Activated effector memory CD4-positive, alpha-beta T cell treated with anti-CD3 and anti-CD28 coated beads, Interleukin-2, amount 50 U/mL, for 16 hours (primary cell): ENCODE data around the gene LY6G5C.

ENCODE experiments used
- DNase-seq: peaks from one replicate; pipeline ENCODE4 v3.0.0-alpha.2; 2020

The LY6G5C gene

DNA sequence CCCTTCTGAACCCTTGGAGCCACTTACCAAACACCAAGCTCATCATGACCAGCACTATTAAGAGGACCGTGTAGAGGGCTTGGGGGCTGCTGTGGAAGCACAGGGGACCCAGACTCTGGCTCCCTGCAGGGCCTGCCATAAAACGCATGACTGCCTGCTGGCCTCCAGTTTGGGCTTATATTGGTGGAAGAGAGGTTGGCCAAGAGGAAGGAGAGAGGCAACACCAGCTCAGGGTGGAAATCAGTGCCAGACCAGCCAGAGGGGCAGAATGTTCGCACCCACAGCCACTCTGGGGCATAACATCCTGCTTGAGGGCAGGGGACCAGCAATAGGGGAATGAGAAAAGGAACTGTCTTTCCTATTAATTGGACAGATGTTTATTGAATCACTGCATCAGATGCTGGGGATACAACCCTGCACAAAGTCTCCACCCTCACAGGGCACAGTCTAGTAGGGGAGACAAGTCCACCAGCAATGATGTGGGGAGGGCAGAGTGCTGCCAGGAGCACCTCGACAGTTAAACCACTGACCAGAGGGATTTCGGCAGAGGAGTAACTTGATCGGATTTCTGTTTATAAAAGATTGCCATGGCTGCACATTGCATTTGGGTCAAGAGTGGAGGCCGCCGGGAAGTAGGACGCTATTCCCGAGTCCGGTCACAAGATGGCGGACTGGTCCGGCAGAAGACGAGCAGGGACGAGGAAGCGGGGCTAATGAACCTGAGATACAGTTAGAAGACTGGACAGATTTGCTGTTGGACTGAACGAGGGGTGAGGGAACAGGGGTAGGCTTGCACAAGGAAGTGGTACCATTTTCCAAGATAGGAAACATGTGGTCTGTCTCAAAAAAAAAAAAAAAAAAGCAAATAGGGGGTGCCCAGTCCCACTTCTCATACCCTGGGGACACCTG, at the start of gene LY6G5C:
LY6G5C (minus strand) TSS at position 842 of the 909 bp plus-strand sequence; CDS start at position 148, 694 bp downstream.
- DNase-seq = peak; percentile 87

- peak; percentile 86 for DNase-seq
Observed at GRCh38 chr6:31729979-31730630, 49.2 kb upstream of the LY6G5C start.

- DNase-seq = peak; percentile 93
Observed at GRCh38 chr6:31729515-31729978, 48.7 kb upstream of the LY6G5C start.

DNA sequence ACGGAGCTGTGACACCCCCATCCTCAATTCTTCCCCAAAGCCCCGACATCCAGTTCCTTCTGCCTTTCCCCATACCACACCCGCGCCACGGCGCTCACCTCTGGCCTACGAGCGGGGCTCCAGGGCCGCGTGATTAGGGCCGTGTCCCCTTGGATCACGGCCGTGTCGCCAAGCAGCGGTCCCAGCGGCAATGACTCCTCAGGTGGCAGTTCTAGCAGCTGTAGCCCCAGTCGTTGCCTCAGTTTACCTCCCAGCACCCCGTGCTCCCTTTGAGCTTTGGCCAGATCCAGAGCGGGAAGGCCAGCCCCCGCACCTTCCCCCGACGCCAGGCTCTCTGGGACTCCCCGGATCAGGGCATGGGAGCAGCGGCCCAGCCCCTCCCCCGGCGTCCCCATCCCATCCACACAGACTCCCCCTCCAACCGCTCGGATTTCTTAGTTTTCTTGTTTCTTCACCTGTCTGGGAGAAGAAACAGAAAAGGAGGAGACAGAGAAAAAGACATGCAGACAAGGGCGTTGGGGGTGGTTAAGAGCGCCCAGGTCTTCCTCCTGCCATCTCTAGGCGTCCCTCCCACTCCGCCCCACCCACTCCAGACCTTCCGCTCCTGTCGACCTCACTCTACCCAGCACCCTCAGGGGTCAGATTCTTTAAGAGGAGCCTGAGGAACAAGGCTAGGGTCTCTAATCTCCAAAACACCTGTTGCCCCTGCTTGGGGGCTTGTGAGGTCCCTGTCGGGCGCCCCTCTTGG, 48.1 kb upstream of the LY6G5C start, which contains the start of gene DDAH2:
DDAH2 (minus strand) TSS at position 533 of the 748 bp plus-strand sequence; CDS start at position 395, 138 bp downstream.
- no peak for DNase-seq

- no peak for DNase-seq
Observed at GRCh38 chr6:31727717-31728671, 47.1 kb upstream of the LY6G5C start.

DNA sequence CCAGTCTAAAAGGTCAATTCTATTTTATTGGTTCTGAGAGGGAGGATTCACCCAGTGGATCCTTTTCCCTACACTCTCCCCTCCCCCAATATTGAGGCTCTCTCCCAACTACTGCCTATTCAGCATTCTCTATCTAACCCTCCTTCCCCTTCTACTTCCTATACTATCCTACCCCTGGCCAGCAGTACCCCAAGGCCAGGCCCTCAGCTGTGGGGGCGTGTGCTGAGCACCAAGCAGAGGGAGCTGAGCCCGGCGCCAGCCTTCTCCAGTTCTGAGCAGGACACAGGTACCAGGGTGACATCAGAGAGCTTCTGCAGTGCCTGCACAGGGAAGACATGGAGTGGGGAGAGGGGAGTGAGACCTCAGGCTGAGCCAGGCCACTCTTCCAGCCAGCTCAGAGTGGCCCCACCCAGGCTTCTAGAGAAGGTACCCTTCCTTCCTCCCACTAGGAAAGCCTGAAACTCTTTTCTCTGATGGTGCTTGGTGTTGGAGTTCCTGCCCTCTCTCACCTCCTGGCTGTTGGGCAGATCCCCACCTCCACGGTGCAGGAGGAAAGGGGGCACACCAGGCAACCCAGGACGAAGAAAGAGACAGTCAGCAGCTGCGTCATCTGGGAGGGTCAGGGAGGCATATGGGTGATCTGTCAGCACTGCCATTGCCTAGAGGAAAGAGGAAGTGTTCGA, 46.3 kb upstream of the LY6G5C start:
- DNase-seq = no peak

GRCh38 chr6:31725502-31726350, 44.9 kb upstream of the LY6G5C start:
- no peak for DNase-seq

DNA sequence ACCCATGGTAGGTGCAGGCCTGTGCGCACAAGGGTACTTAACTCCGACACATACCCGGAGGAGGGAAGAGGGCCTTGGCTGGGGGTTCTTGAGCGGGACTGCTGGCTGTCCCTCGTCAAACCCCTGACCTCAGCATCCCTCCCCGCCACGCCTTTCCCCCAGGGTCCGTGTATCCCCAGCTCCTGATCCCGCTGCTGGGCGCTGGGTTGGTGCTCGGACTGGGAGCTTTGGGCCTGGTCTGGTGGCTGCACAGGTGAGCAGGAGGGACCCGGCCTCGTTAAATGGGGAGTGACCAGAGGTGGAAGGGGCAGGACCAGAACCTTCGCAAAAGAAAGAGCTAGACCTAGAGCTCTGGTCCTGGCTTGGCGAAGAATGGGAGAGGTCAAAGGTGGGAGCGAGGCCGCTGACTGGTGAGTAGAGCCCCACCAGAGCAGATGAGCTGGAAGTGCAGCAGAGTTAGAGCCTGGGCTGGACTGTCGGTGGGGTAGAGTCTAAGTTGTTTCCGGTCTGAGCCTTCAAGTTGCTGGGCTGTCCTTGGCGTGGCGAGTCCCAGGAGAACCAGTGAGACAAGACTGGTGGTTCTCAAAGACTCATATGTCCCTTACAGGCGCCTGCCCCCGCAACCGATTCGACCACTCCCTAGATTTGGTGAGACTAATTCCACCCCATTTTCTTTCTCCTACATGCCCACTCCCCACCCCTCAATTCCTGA, 43.3 kb upstream of the LY6G5C start:
- no peak for DNase-seq

DNA sequence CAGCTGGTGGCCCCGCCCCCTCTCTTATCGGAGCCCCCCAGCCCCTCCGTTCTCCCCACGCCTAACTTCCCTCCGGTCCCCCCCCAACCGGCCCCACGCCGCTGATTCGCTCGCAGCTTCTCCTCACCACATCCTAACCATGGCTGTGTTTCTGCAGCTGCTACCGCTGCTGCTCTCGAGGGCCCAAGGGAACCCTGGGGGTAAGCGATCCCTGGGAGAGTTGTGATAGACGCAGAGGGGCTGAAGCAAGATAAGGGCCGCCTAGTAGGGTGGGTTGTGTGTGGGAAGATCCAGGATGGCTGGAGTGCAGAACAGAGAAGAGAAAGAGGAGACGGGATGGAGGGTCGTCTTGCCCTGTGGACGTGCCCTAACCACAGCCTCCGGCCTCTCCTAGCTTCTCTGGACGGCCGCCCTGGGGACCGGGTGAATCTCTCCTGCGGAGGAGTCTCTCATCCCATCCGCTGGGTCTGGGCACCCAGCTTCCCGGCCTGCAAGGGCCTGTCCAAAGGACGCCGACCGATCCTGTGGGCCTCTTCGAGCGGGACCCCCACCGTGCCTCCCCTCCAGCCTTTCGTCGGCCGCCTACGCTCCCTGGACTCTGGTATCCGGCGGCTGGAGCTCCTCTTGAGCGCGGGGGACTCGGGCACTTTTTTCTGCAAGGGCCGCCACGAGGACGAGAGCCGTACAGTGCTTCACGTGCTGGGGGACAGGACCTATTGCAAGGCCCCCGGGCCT, 42.5 kb upstream of the LY6G5C start, which contains the start of gene MPIG6B:
MPIG6B (plus strand) TSS at position 129 of the 735 bp plus-strand sequence; CDS start at position 140, 11 bp downstream.
- DNase-seq = no peak

GRCh38 chr6:31722173-31722572, 41.3 kb upstream of the LY6G5C start:
- no peak for DNase-seq

- no peak for DNase-seq
Observed at GRCh38 chr6:31721351-31722020, 40.6 kb upstream of the LY6G5C start, which contains the start of gene LY6G6C. Gene LY6G6C (minus strand): TSS chr6:31721746. CDS start chr6:31721679, 67 bp downstream.

GRCh38 chr6:31720196-31720770, 39.4 kb upstream of the LY6G5C start:
- DNase-seq = no peak

DNA sequence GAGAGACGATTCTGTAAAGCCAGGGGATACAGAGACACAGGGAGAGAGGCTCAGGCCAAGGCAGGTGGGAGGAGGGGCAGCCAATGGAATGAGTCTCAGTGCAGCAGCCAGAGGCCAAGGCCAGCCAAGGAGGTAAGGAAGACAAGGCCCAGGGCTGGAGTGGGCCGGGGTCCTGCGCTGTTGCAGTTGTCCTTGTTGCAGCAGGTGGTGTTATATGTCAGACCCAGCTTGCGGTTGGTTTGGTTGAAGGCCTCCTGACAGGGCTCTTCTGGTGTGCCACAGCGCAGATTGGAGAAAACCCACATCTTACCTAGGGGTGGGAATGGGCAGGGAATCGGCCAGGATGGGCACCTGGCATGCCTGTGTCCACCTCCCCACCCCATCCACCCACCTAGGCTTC, 38.1 kb upstream of the LY6G5C start:
- DNase-seq = no peak

GRCh38 chr6:31718265-31718664, 37.4 kb upstream of the LY6G5C start:
- no peak for DNase-seq

- no peak for DNase-seq
Observed at GRCh38 chr6:31717499-31718222, 36.8 kb upstream of the LY6G5C start.

DNA sequence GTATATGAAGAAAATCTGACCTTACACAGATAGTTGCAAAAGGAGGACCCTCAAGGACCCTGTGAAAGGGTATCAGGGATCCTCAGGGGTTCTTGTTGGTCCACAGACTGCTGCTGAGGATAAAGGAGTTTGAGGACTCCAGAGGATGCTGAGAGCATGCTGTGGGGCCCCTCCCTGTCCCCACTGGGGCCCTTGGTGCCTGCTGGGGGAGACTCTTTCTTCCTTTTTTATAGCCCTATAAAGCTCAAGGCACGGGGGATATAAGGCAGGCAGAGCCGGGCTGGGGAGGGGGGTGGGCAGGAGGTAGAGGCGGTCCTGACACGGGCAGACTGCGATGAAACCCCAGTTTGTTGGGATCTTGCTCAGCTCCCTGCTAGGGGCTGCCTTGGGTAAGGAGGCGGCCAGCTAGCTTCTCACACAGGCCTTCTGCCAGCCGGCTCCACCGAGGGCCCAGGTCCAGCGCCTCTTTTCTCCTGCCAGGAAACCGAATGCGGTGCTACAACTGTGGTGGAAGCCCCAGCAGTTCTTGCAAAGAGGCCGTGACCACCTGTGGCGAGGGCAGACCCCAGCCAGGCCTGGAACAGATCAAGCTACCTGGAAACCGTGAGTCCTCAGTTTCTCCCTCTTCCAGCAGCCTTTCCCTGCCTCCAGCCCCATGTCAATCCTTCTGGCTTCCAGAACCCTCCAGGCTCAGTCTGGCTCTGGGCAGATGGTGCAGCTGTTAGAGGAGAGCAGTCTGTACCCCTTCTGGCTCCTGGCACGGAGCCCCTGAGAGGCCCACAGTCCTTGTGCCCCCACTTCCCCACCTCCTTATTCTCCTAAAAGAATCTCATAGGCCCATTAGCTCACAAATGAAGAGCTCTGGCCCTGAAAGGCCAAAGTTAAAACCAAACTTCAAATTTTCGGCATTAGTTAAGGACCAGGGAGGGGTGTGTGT, 34.4 kb upstream of the LY6G5C start, which contains the start of gene LY6G6D:
LY6G6D (plus strand) TSS at position 327 of the 937 bp plus-strand sequence; CDS start at position 335, 8 bp downstream.
- DNase-seq = no peak
